BJ (cell line): ENCODE results near the gene TNFRSF13B. TPM values are rescaled to one million over a fixed set of nuclear protein-coding genes. Genes with fewer than 3 reads are reported as not detected.
"Not testable (repeated sequence)": the region's sequence is repeated elsewhere in the genome, so short reads cannot be mapped to it uniquely, and the experiment has no call there.

Source experiments
- CTCF ChIA-PET: fragments of 350-600 bp; formaldehyde crosslinking; extraction: SDS; loops from one replicate; lab custom pipeline; 2021; ENCODE audit warnings: antibody characterized with exemption, inconsistent platforms; lab: Yijun Ruan, JAX
- POLR2A ChIA-PET: fragments of 300-600 bp; sonication (Branson Sonifier 250); formaldehyde crosslinking; extraction: SDS; loops from one replicate; lab custom pipeline; 2021; ENCODE audit warnings: antibody characterized with exemption; lab: Charles Lee
- DNase-seq: peaks from one replicate; pipeline ENCODE4 v3.0.0-alpha.2; 2011; ENCODE audit warnings: low read depth
- H3K27me3 ChIP-seq: 2 replicates; pipeline ENCODE4 v1.6.0; 2011; ENCODE audit warnings: low read length; ENCODE audit not compliant: control insufficient read depth, insufficient read depth
- H3K36me3 ChIP-seq: 2 replicates; pipeline ENCODE4 v1.5.1; 2011; ENCODE audit warnings: low read length; ENCODE audit not compliant: control insufficient read depth, insufficient read depth
- H3K4me3 ChIP-seq: 2 replicates; pipeline ENCODE4 v1.5.1; 2011; ENCODE audit warnings: low read depth, mild to moderate bottlenecking, control low read depth, low read length
- polyA plus RNA-seq: library from polyadenylated mRNA; depleted of rRNA; stranded (reverse); fragments of >200 nt; gene quantifications from 2 replicates; pipeline ENCODE4 v1.2.3, GENCODE V29; 2011
- TF ChIP-seq, protein P1 (sequence below): IDR thresholded peaks from 2 replicates; pipeline ENCODE4 v1.5.1; 2011; ENCODE audit warnings: low read depth, mild to moderate bottlenecking, control low read depth, inconsistent platforms, low read length, moderate library complexity; ENCODE audit not compliant: insufficient read depth

The TNFRSF13B gene
- polyA plus RNA-seq, 1 experiment: not detected

DNA sequence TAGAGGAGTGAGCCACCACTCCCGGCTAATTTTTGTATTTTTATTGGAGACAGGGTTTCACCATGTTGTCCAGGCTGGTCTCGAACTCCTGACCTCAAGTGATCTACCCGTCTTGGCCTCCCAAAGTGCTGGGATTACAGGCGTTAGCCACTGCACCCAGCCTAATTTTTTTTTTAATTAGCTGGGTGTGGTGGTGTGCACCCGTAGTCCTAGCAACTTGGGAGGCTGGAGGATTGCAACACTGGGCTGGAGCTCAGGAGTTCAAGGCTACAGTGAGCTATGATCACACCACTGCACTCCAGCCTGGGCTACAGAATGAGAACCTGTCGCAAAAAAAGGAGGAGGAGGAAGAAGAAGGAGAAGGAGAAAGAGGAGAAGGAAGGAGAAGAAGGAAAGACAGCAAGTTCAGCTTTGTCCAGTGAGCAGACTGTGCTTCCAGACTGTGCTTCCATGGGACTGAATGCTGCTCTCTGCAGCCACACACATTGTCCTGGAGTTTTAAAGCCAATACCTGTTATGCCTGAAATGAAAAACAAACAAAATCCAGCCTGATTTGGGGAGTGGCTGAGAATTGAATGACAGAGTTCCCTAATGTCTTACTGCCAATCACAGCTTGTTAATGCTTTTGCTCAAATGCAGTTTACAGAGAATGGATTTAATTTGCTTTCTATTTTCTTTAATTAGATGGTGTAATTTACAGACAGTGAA, 2.8 kb upstream of the TNFRSF13B start:
- peaks cover 1% of the 10 kb centered on the region; the same call in 1 of the 2 replicates for H3K27me3 ChIP-seq
- no peak for DNase-seq
- no peaks in the 10 kb centered on the region for H3K36me3 ChIP-seq
- no peak overlapping the region for H3K4me3 ChIP-seq
- TF ChIP-seq, protein P1, sequence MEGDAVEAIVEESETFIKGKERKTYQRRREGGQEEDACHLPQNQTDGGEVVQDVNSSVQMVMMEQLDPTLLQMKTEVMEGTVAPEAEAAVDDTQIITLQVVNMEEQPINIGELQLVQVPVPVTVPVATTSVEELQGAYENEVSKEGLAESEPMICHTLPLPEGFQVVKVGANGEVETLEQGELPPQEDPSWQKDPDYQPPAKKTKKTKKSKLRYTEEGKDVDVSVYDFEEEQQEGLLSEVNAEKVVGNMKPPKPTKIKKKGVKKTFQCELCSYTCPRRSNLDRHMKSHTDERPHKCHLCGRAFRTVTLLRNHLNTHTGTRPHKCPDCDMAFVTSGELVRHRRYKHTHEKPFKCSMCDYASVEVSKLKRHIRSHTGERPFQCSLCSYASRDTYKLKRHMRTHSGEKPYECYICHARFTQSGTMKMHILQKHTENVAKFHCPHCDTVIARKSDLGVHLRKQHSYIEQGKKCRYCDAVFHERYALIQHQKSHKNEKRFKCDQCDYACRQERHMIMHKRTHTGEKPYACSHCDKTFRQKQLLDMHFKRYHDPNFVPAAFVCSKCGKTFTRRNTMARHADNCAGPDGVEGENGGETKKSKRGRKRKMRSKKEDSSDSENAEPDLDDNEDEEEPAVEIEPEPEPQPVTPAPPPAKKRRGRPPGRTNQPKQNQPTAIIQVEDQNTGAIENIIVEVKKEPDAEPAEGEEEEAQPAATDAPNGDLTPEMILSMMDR: no peak
- ChIA-PET CTCF (no interaction called here), POLR2A (no interaction called here)

DNA sequence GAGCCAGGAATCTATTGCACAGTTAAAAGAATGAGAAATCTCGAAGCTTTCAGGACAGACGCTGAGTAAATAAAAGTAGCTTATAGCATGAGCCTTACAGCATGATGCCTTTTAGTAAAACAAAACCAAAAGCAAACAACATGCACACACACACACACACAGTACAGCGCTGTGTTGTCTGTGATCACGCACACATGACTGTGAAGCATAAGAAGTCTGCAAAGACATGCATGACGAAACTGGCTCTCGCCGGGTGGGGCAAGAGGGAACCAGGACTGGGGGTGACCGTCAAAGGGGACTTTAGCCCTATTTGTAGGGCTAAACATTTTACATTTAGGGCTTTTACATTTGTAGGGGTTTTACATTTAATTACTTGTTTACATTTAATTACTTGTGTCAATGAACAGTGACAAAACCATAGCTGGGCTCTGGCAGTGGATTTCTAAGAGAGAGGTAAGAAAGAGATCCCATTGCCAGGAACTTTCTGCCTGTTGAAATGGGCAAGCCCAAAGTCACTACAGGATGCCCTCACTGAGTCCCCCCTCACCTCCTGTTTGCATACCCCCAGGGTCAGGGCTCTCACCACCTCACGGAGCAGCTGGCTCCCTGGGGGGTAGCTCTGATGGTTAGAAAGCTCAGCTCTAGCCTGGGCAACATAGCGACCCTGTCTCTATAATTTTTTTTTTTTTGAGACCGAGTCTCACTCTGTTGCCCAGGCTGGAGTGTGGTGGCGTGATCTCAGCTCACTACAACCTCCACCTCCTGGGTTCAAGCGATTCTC, 2.0 kb upstream of the TNFRSF13B start:
- CTCF ChIA-PET: interaction anchor here (1.0 kb wide), 1 partner anchor 10 kb away, joined by 3 read pairs; no protein-coding TSS in a partner anchor
- POLR2A ChIA-PET: no interaction called here
- H3K4me3 ChIP-seq: no peak overlapping the region
- TF ChIP-seq, protein P1: no peak
- peaks cover 1% of the 10 kb centered on the region; the same call in 1 of the 2 replicates for H3K27me3 ChIP-seq
- no peak for DNase-seq
- no peaks in the 10 kb centered on the region for H3K36me3 ChIP-seq

DNA sequence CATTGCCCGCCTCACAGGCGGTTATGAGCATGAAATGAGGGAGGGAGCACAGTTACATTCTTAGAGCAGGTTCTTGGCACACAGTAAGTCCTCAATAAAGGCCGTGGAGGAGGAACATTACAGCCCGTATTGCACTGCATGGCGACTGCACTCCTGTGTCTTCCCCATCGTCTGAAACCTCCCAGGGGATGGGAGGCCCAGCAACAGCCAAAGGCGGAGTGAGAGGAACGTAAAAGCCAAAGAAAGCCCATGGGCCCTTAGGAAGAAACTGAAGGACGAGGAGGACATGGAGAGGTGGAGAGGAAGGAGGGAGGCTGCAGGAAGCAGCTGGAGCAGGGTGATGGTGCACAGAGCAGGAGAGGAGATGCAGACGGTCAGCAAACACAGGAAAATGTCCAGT, 1.1 kb upstream of the TNFRSF13B start:
- POLR2A ChIA-PET: not testable (repeated sequence)
- CTCF ChIA-PET: interaction anchor here (1.0 kb wide), 1 partner anchor 9 kb away, joined by 3 read pairs; no protein-coding TSS in a partner anchor

DNA sequence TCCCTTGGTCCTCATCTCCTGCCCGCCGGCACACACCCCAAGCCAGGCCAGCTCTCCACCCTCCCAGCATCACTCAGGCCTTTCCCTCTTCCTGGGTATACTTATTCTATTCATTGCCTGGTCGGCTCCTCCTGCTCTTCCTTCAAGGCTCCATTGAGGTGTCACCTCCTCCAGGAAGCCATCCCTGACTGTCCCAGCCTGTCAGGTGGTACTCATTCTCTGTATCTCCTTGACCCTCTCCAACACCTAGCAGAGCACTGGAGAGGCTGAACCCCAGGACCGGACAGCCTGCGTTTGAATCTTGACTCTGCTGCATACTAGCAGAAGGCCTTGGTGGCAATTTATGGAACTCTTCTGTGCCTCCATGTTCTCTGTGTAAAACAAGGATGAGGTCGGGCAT, 428 bp upstream of the TNFRSF13B start:
- Histone ChIP-seq H3K4me3 (no peak overlapping the region), H3K36me3 (no peaks in the 10 kb centered on the region), H3K27me3 (peaks cover 1% of the 10 kb centered on the region; the same call in 1 of the 2 replicates)
- ChIA-PET CTCF (no interaction called here), POLR2A (no interaction called here)
- no peak for DNase-seq
- TF ChIP-seq, protein P1: no peak

More for the DNA sequence above, 1.1 kb upstream of the TNFRSF13B start:
- not testable (repeated sequence) for DNase-seq, H3K36me3 ChIP-seq, H3K27me3 ChIP-seq, H3K4me3 ChIP-seq

DNA sequence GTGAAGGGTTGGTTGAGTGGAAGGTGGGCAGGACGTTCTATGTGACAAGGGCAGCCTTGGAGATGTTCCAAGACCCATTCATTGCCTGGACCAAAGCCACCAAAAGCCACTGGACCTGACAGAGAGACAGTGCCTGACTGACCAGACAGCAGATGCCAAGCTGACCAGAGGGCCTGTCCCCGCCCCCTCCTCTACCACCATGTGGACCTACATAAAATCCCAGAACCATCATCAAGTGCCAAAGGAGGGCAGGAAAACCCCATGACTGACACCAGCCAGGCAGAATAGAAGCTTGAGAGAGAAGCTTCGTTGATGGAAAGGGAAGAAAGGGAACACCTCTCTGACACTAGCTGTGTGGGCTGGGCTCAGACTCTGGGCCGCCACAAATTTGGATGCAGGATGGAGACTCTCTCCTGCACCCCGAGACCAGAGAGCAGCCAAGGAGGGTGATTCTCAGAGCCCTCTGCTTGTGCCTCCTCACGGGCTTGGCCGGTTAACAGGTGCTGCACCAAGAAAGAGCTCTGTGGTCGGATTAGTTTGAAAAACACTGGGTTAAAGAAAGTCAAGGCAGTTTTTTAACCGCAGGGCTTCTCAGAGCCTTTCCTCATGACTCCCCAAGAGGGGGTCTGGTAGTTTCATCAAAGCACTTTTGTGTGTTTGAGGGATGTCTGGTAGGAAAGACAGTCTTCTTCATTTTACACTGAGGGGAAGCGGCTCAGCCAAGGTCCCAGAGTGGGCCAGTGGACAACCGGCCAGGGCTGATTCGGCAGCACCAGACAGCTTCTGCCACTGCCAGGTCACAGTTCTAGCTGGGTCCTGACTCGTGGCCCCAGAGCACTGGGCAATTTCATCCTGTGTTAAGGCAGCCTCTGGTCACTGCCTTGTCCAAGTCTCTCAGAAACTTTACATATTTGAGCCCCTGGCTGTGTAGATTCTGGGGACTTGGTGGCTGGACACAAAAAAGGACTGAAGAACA, 1.7 kb downstream of the TNFRSF13B start:
- POLR2A ChIA-PET: no interaction called here
- no peak for DNase-seq
- H3K27me3 ChIP-seq: peaks cover 4% of the 10 kb centered on the region; the same call in 1 of the 2 replicates
- TF ChIP-seq, protein P1: no peak
- no peak overlapping the region for H3K4me3 ChIP-seq
- H3K36me3 ChIP-seq: no peaks in the 10 kb centered on the region
- CTCF ChIA-PET: interaction anchor here (1.9 kb wide), 1 partner anchor 8 kb away, joined by 6 read pairs; no protein-coding TSS in a partner anchor
